ENCODE data around the gene GPR37L1.
"Not testable (repeated sequence)": the region's sequence is repeated elsewhere in the genome, so short reads cannot be mapped to it uniquely, and the experiment has no call there.

The GPR37L1 gene

GRCh38 chr1:202135221-202135721 lies 12.6 kb downstream of the GPR37L1 start:
- H3K27me3 ChIP-seq (replicated peaks; ENCODE audit: insufficient read depth, low read length): no peaks in the 10 kb centered on the region
- H4K20me1 ChIP-seq (ENCODE audit: insufficient read depth, low read length): 0 out of 2 replicates have a peak, but pooled peaks cover 5% of the 10 kb centered on the region
- DNase-seq: peak; percentile 71
- H3K27ac ChIP-seq (ENCODE audit: low read length): no peak overlapping the region
- H3K4me1 ChIP-seq (ENCODE audit: low read length): no peaks in the 10 kb centered on the region
- H3K9me3 ChIP-seq (replicated peaks; ENCODE audit: insufficient read depth, low read length): no peaks in the 10 kb centered on the region
- H3K36me3 ChIP-seq (replicated peaks; ENCODE audit: insufficient read depth, low read length): no peaks in the 10 kb centered on the region
- H3K4me2 ChIP-seq (ENCODE audit: low read depth, low read length): no peak overlapping the region
- no peak overlapping the region for H3K4me3 ChIP-seq (ENCODE audit: low read length)
- H3K9ac ChIP-seq (ENCODE audit: low read length): no peak overlapping the region
- peaks cover 24% of the 10 kb centered on the region for H3K79me2 ChIP-seq (ENCODE audit: low read length)
- TF ChIP-seq EZH2 (optimal IDR thresholded peaks at IDR 0.05; ENCODE audit: low read depth, low read length): no peak
- no peak for TF ChIP-seq EZH2phosphoT487 (IDR thresholded peaks at IDR 0.05; ENCODE audit: low read length)
- TF ChIP-seq, protein P1, sequence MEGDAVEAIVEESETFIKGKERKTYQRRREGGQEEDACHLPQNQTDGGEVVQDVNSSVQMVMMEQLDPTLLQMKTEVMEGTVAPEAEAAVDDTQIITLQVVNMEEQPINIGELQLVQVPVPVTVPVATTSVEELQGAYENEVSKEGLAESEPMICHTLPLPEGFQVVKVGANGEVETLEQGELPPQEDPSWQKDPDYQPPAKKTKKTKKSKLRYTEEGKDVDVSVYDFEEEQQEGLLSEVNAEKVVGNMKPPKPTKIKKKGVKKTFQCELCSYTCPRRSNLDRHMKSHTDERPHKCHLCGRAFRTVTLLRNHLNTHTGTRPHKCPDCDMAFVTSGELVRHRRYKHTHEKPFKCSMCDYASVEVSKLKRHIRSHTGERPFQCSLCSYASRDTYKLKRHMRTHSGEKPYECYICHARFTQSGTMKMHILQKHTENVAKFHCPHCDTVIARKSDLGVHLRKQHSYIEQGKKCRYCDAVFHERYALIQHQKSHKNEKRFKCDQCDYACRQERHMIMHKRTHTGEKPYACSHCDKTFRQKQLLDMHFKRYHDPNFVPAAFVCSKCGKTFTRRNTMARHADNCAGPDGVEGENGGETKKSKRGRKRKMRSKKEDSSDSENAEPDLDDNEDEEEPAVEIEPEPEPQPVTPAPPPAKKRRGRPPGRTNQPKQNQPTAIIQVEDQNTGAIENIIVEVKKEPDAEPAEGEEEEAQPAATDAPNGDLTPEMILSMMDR (IDR thresholded peaks at IDR 0.05; ENCODE audit: low read length): peak; percentile 97
- H2AFZ ChIP-seq (ENCODE audit: low read length): no peak overlapping the region
- H3F3A ChIP-seq (ENCODE audit: insufficient read depth, low read length): peaks cover 5% of the 10 kb centered on the region; the same call in 1 of the 2 replicates
- no peaks in the 10 kb centered on the region for H3K9me2 ChIP-seq (replicated peaks; ENCODE audit: insufficient read depth, low read length)

DNA sequence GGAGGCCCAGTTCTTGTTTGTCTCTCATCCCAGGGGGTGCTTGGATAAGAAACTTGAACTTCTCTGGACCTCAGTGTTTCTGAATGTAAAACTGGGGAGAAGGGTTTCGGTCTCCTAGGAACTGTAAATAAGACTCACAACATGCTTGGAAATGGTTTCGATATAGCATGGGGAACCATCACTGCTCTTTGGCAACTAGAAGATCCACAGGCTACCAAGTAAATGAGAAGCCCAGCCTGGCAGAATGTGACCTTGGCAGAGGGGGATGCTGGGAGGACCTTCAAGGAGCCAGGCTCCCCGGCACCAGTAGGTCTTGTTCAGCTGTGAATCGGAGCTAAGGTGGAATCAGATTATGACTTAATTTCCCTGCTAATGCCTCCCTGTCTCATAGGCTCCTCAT lies 18.1 kb downstream of the GPR37L1 start:
- Histone ChIP-seq H4K20me1 (ENCODE audit: insufficient read depth, low read length) (0 out of 2 replicates have a peak, but pooled peaks cover 9% of the 10 kb centered on the region), H3K79me2 (ENCODE audit: low read length) (peaks cover 62% of the 10 kb centered on the region), H3K4me2 (ENCODE audit: low read depth, low read length) (no peak overlapping the region), H3F3A (ENCODE audit: insufficient read depth, low read length) (peaks cover 13% of the 10 kb centered on the region), H3K9ac (ENCODE audit: low read length) (no peak overlapping the region), H3K27ac (ENCODE audit: low read length) (no peak overlapping the region), H3K4me3 (ENCODE audit: low read length) (no peak overlapping the region), H2AFZ (ENCODE audit: low read length) (no peak overlapping the region), H3K4me1 (ENCODE audit: low read length) (peaks cover 7% of the 10 kb centered on the region), H3K36me3 (replicated peaks; ENCODE audit: insufficient read depth, low read length) (no peaks in the 10 kb centered on the region), H3K27me3 (replicated peaks; ENCODE audit: insufficient read depth, low read length) (no peaks in the 10 kb centered on the region), H3K9me2 (replicated peaks; ENCODE audit: insufficient read depth, low read length) (no peaks in the 10 kb centered on the region), H3K9me3 (replicated peaks; ENCODE audit: insufficient read depth, low read length) (no peaks in the 10 kb centered on the region)
- no peak for DNase-seq
- TF ChIP-seq EZH2phosphoT487 (IDR thresholded peaks at IDR 0.05; ENCODE audit: low read length) (no peak), EZH2 (optimal IDR thresholded peaks at IDR 0.05; ENCODE audit: low read depth, low read length) (no peak)
- TF ChIP-seq, protein P1 (IDR thresholded peaks at IDR 0.05; ENCODE audit: low read length): no peak

DNA sequence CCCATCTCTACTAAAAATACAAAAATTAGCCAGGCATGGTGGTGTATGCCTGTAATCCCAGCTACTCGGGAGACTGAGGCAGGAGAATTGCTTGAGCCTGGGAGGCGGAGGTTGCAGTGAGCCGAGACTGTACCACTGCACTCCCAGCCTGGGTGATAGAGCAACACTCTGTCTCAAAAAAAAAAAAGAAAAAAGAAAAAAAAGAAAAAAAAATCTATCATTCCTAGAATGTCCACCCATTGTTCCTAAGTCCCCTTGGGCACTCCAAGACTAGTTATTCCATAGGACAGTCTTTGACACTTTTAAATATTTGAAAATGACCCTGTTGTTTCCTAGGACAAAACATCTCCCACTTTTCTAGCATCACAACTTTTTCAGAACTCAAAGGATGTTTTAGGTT lies 18.8 kb downstream of the GPR37L1 start:
- H3K36me3 ChIP-seq (replicated peaks; ENCODE audit: insufficient read depth, low read length); H3K9me3 ChIP-seq (replicated peaks; ENCODE audit: insufficient read depth, low read length); H2AFZ ChIP-seq (ENCODE audit: low read length); H3K4me2 ChIP-seq (ENCODE audit: low read depth, low read length); H3K9me2 ChIP-seq (replicated peaks; ENCODE audit: insufficient read depth, low read length); H3K9ac ChIP-seq (ENCODE audit: low read length); H3K4me1 ChIP-seq (ENCODE audit: low read length); H4K20me1 ChIP-seq (ENCODE audit: insufficient read depth, low read length); H3K4me3 ChIP-seq (ENCODE audit: low read length); DNase-seq; H3K27me3 ChIP-seq (replicated peaks; ENCODE audit: insufficient read depth, low read length); H3K27ac ChIP-seq (ENCODE audit: low read length): not testable (repeated sequence)
- Histone ChIP-seq H3K79me2 (ENCODE audit: low read length) (peaks cover 62% of the 10 kb centered on the region), H3F3A (ENCODE audit: insufficient read depth, low read length) (peaks cover 11% of the 10 kb centered on the region)

GRCh38 chr1:202143011-202143767 lies 20.5 kb downstream of the GPR37L1 start:
- Histone ChIP-seq H3K27ac (ENCODE audit: low read length) (peak overlapping the region; percentile 5; the same call in 1 of the 2 replicates), H2AFZ (ENCODE audit: low read length) (peak overlapping the region; percentile 24), H3K4me1 (ENCODE audit: low read length) (peaks cover 7% of the 10 kb centered on the region), H3F3A (ENCODE audit: insufficient read depth, low read length) (peaks cover 11% of the 10 kb centered on the region), H3K9ac (ENCODE audit: low read length) (peak overlapping the region; percentile 87), H3K9me2 (replicated peaks; ENCODE audit: insufficient read depth, low read length) (no peaks in the 10 kb centered on the region), H3K79me2 (ENCODE audit: low read length) (peaks cover 54% of the 10 kb centered on the region), H4K20me1 (ENCODE audit: insufficient read depth, low read length) (0 out of 2 replicates have a peak, but pooled peaks cover 8% of the 10 kb centered on the region), H3K27me3 (replicated peaks; ENCODE audit: insufficient read depth, low read length) (no peaks in the 10 kb centered on the region), H3K36me3 (replicated peaks; ENCODE audit: insufficient read depth, low read length) (no peaks in the 10 kb centered on the region), H3K4me3 (ENCODE audit: low read length) (peak overlapping the region; percentile 89), H3K9me3 (replicated peaks; ENCODE audit: insufficient read depth, low read length) (no peaks in the 10 kb centered on the region), H3K4me2 (ENCODE audit: low read depth, low read length) (peak overlapping the region; percentile 80)
- peak; percentile 42 for DNase-seq
- TF ChIP-seq EZH2 (optimal IDR thresholded peaks at IDR 0.05; ENCODE audit: low read depth, low read length) (no peak), EZH2phosphoT487 (IDR thresholded peaks at IDR 0.05; ENCODE audit: low read length) (no peak)
- TF ChIP-seq, protein P1 (IDR thresholded peaks at IDR 0.05; ENCODE audit: low read length): no peak
